Measurements from ENCODE around the gene SIRPD.

Gene SIRPD

DNA sequence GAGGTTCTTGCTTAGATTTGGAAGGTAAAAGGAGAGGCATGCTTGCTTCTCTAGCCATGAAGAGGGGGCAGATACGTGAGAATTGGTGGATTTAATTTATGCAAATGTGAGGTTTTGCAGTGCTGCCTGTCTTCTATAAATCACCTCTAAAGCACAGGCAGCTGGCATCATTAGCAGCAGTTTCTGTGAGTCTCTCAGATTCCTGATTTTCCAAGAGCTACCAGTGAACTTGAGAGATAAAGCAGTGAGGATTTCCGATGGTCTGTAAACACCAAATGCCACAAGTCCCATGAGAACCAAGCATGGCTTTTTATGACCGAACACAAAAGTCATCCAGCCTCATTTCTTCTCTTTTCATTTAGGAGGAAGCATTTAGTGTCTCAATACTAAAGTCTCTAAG is 63.1 kb downstream of the SIRPD start:
- no peak for DNase-seq (ENCODE audit: extremely low read depth, low read depth)
- TF ChIP-seq, protein P1, sequence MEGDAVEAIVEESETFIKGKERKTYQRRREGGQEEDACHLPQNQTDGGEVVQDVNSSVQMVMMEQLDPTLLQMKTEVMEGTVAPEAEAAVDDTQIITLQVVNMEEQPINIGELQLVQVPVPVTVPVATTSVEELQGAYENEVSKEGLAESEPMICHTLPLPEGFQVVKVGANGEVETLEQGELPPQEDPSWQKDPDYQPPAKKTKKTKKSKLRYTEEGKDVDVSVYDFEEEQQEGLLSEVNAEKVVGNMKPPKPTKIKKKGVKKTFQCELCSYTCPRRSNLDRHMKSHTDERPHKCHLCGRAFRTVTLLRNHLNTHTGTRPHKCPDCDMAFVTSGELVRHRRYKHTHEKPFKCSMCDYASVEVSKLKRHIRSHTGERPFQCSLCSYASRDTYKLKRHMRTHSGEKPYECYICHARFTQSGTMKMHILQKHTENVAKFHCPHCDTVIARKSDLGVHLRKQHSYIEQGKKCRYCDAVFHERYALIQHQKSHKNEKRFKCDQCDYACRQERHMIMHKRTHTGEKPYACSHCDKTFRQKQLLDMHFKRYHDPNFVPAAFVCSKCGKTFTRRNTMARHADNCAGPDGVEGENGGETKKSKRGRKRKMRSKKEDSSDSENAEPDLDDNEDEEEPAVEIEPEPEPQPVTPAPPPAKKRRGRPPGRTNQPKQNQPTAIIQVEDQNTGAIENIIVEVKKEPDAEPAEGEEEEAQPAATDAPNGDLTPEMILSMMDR (IDR thresholded peaks at IDR 0.05; ENCODE audit: low read depth, low read length), result no peak

DNA sequence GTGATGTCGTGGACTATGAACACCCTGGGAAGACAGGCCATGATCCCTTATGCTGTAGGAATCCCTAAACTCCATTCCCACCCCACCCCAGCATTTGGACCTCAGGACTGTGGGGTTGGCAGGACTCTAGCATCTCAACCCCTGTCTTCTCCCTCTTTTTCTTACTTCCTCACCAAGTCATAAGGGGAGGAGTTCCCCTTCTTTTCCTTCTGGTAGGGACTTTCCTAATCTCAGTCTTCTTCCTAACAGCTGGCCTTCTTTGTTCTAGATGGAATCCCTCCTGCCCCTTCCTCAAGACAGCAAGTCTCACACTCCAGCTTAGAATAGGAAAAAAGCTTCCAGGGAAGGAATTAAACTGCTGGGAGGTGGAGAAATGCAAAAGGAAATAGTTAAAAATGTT is 64.0 kb downstream of the SIRPD start:
- no peak for DNase-seq (ENCODE audit: extremely low read depth, low read depth)
- TF ChIP-seq, protein P1 (IDR thresholded peaks at IDR 0.05; ENCODE audit: low read depth, low read length), result no peak

DNA sequence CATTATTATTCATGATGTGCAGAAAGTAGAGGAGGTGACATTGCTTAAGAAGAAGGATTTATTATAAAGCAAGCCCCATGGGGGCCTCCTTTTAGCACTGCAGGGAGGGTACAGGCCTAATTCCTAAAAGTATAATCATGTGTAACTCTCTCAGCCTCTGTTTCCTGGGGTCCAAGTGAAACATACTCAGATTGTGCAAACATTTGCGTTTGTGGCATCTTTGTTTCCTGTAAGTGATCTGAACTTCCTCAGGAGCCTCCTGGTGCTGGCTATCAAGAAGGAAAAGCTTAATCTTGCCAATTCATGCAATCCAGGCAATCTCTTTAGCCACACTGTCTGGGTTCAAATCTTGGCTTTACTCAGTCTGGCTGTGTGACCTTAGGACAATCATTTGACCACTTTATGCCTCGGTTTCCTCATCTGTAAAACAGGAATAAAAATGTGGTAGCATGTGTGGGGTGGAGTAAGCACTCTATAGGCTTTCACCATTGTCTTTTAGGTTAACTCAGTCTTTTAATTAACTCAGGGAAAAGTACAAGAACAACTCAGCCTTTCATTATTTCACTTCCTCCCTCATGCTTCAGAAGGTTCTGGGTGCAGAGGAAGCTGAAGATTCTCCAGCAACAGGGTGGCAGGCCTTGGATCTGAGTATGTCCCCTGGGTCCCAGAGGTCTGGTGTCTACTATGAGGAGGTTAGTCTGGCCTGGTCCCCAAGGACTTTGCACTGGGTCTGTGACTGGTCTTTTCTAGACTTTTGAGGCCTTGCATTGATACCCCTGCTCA is 65.5 kb downstream of the SIRPD start:
- no peak for DNase-seq (ENCODE audit: extremely low read depth, low read depth)
- TF ChIP-seq, protein P1 (IDR thresholded peaks at IDR 0.05; ENCODE audit: low read depth, low read length), result no peak

DNA sequence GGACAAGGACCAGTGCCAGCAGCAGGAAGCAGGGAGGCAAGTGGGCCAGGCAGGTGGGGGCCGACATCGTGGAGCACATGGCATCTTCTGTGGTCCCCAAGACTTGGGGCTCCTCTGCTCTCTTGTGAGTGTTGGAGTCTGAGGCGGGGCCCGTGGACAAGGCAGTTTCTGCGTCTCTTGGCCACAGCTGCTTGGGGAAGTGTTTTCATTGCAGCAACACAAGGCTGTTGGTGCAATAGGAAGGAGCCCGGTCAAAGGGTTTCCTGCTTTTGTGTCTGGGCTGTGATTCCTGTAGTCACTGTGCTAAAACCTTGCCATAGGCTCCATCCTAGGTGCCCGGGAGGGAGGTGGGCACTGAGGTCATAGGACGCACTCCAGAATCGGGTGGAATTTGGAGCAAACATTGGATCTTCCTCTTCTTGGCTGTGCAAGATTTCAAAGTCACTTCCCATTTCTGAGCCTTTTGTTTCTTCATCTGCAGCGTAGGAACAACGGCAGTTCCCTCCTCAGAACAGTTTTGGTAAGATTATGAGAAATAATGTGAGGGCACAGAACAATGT is 66.1 kb downstream of the SIRPD start, which contains the start of gene SIRPB2:
SIRPB2 (minus strand) TSS at position 140 of the 560 bp plus-strand sequence; CDS start at position 79, 61 bp downstream.
- no peak for DNase-seq (ENCODE audit: extremely low read depth, low read depth)
- TF ChIP-seq, protein P1 (IDR thresholded peaks at IDR 0.05; ENCODE audit: low read depth, low read length), result no peak

DNA sequence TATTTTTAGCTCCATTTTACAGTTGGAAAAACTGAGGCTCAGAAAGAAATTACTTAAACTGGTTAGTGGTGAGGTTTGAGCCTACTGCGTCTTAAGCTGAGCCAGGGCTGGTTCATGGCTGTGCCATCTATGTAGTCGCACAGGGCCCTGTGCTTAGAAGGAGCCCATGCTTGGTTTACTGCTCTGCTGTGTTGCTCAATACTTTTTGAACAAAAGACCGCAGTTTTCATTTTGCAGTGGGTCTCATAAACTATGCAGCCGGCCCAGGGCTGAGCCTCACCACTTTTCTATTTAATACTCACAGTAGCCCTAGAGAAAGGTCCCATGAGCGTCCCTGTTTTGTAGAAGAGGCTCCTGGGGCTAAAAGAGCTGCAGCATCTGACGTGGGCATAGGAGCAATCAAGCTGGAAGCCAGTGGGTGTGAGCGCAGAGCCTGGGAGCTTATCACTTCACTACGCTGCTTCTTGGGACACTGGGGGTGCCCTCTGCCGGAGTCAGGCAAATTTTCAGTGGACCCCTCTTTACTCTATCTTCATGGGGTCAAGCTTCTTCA is 66.8 kb downstream of the SIRPD start:
- TF ChIP-seq, protein P1 (IDR thresholded peaks at IDR 0.05; ENCODE audit: low read depth, low read length), result no peak
- DNase-seq (ENCODE audit: extremely low read depth, low read depth), result no peak

DNA sequence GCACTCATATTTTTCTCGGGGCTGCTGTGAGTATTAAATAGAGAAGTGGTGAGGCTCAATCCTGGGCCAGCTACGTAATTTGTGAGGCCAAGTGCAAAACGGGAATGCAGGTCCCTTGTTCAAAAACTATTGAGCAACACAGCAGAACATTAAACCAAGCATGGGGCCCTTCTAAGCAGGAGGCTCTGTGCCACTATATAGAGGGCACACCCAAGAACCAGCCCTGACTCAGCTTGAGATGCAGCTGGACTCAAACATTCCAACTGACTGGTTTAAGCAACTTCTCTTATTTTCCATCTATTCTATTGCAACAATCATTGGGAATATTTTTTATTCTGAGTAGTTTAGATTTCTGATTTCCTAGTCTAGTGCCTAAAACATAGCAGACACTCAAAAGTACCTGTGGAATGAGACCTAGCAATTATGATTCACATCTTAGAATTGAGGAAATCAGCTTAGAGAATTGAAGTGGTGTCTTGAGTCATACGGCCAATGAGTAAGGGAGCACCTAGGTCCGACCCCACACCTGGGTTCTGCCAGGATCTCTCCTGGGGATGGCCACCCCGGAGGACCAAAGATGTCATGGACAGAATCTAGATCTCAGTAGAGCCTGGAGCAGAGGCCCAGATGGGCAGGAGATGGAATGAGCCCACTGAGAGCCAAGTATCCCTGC is 67.6 kb downstream of the SIRPD start:
- no peak for DNase-seq (ENCODE audit: extremely low read depth, low read depth)
- TF ChIP-seq, protein P1 (IDR thresholded peaks at IDR 0.05; ENCODE audit: low read depth, low read length), result no peak

DNA sequence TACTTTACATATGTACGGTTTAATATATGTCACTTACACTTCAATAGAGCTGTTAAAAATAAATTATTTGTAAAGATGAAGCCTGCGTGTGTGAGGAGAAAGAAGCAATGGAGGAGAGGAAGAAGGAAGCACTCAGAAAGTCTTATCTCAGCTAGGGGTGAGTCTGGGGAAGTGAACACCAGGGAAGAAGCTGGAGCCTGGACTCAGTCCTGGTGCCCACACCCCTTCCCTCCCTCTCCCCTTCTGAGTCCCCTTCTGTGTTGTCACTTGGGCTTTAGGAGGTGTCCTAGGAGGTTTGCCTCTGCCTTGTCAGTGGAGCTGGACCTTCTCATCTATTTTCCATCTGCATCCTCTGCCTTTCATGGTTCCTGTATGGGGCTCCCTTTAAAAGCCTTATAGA is 68.2 kb downstream of the SIRPD start:
- DNase-seq (ENCODE audit: extremely low read depth, low read depth), result no peak
- TF ChIP-seq, protein P1 (IDR thresholded peaks at IDR 0.05; ENCODE audit: low read depth, low read length), result no peak
